KMS-11 (cell line): ENCODE results near the gene GNG10.
"Not testable (repeated sequence)": the region's sequence is repeated elsewhere in the genome, so short reads cannot be mapped to it uniquely, and the experiment has no call there.

Source experiments
- H2AFZ ChIP-seq: fragments of 200-600 bp; sonication (generic); 2 replicates; pipeline ENCODE4 v1.6.1; 2016; ENCODE audit warnings: antibody characterized with exemption, mixed run types, low read depth
- H3K27ac ChIP-seq: fragments of 200-600 bp; sonication (generic); 2 replicates; pipeline ENCODE4 v1.6.1; 2016; ENCODE audit warnings: mild to moderate bottlenecking, mixed run types
- H3K27me3 ChIP-seq: fragments of 200-600 bp; sonication (generic); 2 replicates; pipeline ENCODE4 v1.6.1; 2017; ENCODE audit warnings: mild to moderate bottlenecking, low read depth, mixed run types, moderate library complexity; ENCODE audit not compliant: insufficient read depth
- H3K36me3 ChIP-seq: fragments of 200-600 bp; sonication (generic); 2 replicates; pipeline ENCODE4 v1.6.1; 2017; ENCODE audit warnings: mild to moderate bottlenecking, mixed run types; ENCODE audit not compliant: insufficient read depth
- H3K4me1 ChIP-seq: fragments of 200-600 bp; sonication (generic); 2 replicates; pipeline ENCODE4 v1.6.1; 2016; ENCODE audit warnings: mild to moderate bottlenecking, low read depth, mixed run types; ENCODE audit not compliant: poor library complexity, severe bottlenecking
- H3K4me2 ChIP-seq: fragments of 200-600 bp; sonication (generic); 2 replicates; pipeline ENCODE4 v1.7.0; 2016; ENCODE audit warnings: mild to moderate bottlenecking, mixed run types
- H3K4me3 ChIP-seq: fragments of 200-600 bp; sonication (generic); IDR thresholded peaks from 2 replicates; pipeline ENCODE4 v1.6.1; 2017; ENCODE audit warnings: low read depth, low read length, mixed read lengths; ENCODE audit not compliant: insufficient read depth
- H3K79me2 ChIP-seq: fragments of 200-600 bp; sonication (generic); 2 replicates; pipeline ENCODE4 v1.6.1; 2016; ENCODE audit warnings: low read depth, mixed run types; ENCODE audit not compliant: insufficient read depth
- H3K9ac ChIP-seq: fragments of 200-600 bp; sonication (generic); 2 replicates; pipeline ENCODE4 v1.6.1; 2016; ENCODE audit warnings: mild to moderate bottlenecking, mixed run types
- H4K20me1 ChIP-seq: fragments of 200-600 bp; sonication (generic); 2 replicates; pipeline ENCODE4 v1.6.1; 2016; ENCODE audit warnings: mild to moderate bottlenecking, mixed run types; ENCODE audit not compliant: insufficient read depth
- TF ChIP-seq, protein P1 (sequence below): fragments of 200-600 bp; sonication (generic); conservative IDR thresholded peaks from 2 replicates; pipeline ENCODE4 v1.6.1; 2017; ENCODE audit warnings: low read depth, mild to moderate bottlenecking, antibody characterized with exemption, low read length, moderate library complexity, mixed read lengths

Gene GNG10

GRCh38 chr9:111663301-111663823 is 2.0 kb downstream of the GNG10 start:
- H4K20me1 ChIP-seq, result no peaks in the 10 kb centered on the region
- no peak overlapping the region for H3K4me3 ChIP-seq
- no peaks in the 10 kb centered on the region for H3K36me3 ChIP-seq
- H3K27ac ChIP-seq, result no peak overlapping the region
- H3K79me2 ChIP-seq, result no peaks in the 10 kb centered on the region
- TF ChIP-seq, protein P1, sequence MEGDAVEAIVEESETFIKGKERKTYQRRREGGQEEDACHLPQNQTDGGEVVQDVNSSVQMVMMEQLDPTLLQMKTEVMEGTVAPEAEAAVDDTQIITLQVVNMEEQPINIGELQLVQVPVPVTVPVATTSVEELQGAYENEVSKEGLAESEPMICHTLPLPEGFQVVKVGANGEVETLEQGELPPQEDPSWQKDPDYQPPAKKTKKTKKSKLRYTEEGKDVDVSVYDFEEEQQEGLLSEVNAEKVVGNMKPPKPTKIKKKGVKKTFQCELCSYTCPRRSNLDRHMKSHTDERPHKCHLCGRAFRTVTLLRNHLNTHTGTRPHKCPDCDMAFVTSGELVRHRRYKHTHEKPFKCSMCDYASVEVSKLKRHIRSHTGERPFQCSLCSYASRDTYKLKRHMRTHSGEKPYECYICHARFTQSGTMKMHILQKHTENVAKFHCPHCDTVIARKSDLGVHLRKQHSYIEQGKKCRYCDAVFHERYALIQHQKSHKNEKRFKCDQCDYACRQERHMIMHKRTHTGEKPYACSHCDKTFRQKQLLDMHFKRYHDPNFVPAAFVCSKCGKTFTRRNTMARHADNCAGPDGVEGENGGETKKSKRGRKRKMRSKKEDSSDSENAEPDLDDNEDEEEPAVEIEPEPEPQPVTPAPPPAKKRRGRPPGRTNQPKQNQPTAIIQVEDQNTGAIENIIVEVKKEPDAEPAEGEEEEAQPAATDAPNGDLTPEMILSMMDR, result no peak
- no peak overlapping the region for H3K4me2 ChIP-seq
- no peak overlapping the region for H2AFZ ChIP-seq
- H3K4me1 ChIP-seq, result peaks cover 5% of the 10 kb centered on the region
- H3K27me3 ChIP-seq, result no peaks in the 10 kb centered on the region
- no peak overlapping the region for H3K9ac ChIP-seq

- no peak overlapping the region for H3K4me2 ChIP-seq
- no peaks in the 10 kb centered on the region for H3K36me3 ChIP-seq
- H3K27ac ChIP-seq, result no peak overlapping the region
- no peaks in the 10 kb centered on the region for H4K20me1 ChIP-seq
- no peaks in the 10 kb centered on the region for H3K27me3 ChIP-seq
- H3K9ac ChIP-seq, result no peak overlapping the region
- no peaks in the 10 kb centered on the region for H3K4me1 ChIP-seq
- H2AFZ ChIP-seq, result no peak overlapping the region
- TF ChIP-seq, protein P1, result no peak
- H3K4me3 ChIP-seq, result no peak overlapping the region
- no peaks in the 10 kb centered on the region for H3K79me2 ChIP-seq
These were observed 6.7 kb downstream of the GNG10 start for GRCh38 chr9:111668026-111668573.

DNA sequence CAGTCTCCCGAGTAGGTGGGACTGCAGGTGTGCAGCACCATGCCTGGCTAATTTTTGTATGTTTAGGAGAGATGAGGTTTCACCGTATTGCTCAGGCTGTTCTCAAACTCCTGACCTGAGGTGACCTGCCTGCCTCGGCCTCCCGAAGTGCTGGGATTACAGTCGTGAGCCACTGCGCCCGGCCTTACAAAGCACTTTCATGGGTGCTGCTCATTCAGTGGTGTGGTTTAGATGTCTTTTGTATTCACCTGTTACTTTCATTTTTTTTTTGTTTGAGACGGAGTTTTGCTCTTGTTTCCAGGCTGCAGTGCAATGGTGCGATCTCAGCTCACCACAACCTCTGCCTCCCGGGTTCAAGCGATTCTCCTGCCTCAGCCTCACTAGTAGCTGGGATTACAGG is 7.2 kb downstream of the GNG10 start:
- not testable (repeated sequence) for H3K27me3 ChIP-seq, H3K4me2 ChIP-seq, H2AFZ ChIP-seq, H3K9ac ChIP-seq, H4K20me1 ChIP-seq, H3K36me3 ChIP-seq, H3K27ac ChIP-seq, H3K79me2 ChIP-seq, H3K4me1 ChIP-seq, H3K4me3 ChIP-seq

GRCh38 chr9:111674319-111674718 is 12.9 kb downstream of the GNG10 start:
- Histone ChIP-seq H3K27ac (no peak overlapping the region), H4K20me1 (no peaks in the 10 kb centered on the region), H3K4me3 (no peak overlapping the region), H3K4me1 (no peaks in the 10 kb centered on the region), H3K9ac (no peak overlapping the region), H3K36me3 (no peaks in the 10 kb centered on the region), H3K79me2 (no peaks in the 10 kb centered on the region), H2AFZ (no peak overlapping the region), H3K4me2 (no peak overlapping the region), H3K27me3 (no peaks in the 10 kb centered on the region)
- TF ChIP-seq, protein P1, result no peak

GRCh38 chr9:111676116-111676515 is 14.7 kb downstream of the GNG10 start:
- TF ChIP-seq, protein P1, result no peak
- Histone ChIP-seq H3K27me3 (no peaks in the 10 kb centered on the region), H3K27ac (no peak overlapping the region), H3K9ac (no peak overlapping the region), H3K36me3 (no peaks in the 10 kb centered on the region), H2AFZ (no peak overlapping the region), H3K4me1 (no peaks in the 10 kb centered on the region), H3K4me3 (no peak overlapping the region), H3K4me2 (no peak overlapping the region), H3K79me2 (no peaks in the 10 kb centered on the region), H4K20me1 (no peaks in the 10 kb centered on the region)
